GM21737 (cell line): ENCODE data around the gene CENPO.

Experiments used
- ATAC-seq: cut with Tn5 transposase; IDR thresholded peaks from one replicate; pipeline ENCODE4 v1.9.1; 2021; ENCODE audit warnings: mild to moderate bottlenecking, moderate library complexity; ENCODE audit not compliant: unreplicated experiment

Gene CENPO

DNA sequence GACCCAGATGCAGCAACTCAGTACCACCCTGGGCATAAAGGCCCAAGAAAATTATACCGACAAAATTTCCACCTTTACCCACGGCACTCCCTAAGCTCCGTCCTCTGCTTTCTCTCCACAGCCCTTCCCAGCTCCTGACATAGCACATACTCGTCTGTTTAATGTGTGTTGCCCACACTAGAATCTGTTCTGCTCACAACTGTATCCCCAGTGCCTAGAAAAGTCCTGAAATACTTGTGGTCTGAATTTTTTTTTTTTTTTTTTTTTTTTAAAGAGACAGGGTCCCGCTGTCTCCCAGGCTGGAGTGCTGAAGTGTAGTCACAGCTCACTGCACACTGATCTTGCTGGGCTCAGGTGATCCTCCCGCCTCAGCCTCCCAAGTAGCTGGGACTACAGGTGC lies 64.5 kb downstream of the CENPO start:
- no peak for ATAC-seq

DNA sequence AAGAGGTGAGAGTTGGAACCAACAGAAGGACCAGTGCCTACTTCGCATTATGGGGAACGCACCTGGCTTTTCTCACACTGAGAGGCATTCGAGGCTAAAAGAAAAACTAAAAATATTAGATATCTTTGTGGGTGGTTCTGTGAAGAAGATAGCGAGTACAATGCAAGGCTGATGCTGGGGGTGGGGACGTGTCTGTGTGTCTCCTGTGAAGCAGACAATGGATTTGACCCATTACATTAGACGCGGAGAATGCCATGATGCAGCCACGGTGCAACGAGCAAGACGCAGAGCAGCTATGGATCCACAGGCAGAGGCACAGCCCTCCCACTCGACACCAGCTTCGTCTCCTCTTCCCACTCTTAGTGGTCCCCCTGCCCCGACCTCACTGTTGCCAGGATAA lies 65.8 kb downstream of the CENPO start:
- ATAC-seq, result no peak

DNA sequence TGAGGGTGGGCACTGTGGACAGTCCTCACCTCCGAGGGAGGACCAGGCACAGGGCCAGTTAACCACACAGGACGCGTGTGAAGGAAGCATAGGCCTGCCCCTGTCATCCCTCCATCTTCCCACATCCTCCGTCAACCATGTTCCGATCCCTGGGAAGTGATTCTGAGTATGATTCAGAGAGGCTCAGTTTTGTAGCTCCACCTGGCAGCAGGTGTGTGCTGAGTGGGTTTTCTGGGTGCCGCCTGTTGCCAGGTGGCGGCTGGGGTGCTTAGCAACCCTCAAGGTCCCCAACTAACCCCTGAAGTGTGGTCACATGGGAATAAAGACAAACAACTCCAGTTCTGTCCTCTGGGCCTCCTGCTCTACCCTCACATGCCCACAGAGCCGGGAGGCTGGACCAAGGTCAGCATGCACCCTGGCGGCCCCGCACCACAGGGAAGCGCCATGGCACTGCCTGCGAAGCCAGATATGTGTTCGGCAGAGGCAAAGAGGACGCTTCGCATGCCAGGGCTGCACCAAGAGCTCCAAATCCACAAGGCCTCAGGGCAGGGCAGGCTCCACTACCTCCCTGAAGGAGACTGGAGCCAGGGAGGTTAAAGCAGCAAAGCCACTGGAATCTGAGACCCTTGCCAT lies 66.9 kb downstream of the CENPO start:
- no peak for ATAC-seq

DNA sequence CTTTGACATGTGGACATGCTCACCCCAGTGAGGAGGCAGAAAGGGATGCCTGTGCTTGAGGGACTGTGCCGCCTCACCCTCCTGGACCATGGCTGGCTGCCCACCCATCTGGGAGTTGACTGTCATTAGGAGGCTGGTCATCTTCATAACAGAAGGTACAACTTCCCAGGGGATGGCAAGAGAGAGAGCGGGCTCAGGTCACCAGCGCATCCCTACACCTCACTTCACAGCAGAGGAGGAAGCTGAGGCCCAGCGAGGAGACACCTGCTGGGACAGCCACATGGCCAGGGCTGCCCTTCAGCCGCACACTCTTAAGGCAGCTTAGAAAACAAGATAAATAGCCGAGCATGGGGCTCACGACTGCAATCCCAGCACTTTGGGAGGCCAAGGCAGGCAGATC lies 67.4 kb downstream of the CENPO start:
- ATAC-seq, result no peak

DNA sequence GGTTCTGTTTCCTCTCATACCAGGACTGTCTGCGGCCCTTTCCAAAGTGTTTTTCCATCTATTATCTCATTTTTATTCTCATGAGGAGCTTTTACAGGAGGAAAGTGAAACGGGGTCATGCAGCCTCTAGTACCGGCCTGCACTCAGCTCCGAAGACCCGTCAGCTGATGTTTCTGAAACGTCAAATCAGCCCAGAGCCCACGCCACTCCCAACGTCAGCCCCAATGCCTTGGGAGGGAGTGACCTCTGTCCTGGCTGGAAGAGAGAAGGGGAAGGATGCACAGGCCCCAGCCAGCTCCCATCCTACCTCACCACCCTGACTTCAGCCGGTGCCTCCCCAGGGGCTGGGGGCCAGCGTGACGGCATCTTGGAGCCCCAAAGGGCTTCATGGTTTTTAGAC lies 68.3 kb downstream of the CENPO start:
- ATAC-seq, result no peak

DNA sequence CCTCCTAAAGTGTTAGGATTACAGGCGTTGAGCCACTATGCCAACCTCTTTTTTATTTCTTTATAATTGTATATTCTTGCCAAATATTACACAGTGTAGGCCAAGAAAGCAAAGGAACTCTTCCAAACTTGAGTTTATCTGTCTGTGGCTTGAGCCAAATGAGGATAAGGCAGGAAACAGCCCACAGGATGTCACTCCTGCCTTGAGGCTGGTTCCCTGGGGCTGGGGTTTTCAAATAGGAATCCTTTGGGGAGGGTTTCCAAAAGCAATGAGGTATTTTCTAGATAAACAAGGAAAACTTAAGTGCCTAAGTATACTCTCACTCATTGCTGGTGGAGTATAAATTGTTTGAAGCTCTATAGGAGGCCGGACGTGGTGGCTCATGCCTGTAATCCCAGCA lies 70.4 kb downstream of the CENPO start:
- no peak for ATAC-seq

DNA sequence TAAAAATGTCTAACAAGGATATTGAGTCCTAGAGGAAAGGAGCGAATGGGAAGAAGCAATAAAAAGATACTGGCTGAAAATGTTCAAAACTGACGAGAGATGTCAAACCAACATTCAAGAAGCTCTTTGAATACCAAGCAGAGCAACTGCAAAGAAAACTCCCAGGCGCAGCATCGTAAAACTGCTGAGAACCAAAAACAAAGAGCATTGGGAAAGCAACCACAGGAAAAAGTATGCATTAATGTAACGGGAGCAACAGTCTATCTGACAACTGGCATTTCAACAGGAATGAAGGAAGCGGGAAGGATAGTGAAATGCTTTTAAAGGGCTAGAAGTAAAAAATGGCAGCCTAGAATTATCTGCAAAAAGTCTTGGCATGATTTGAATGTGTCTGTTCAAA lies 73.7 kb downstream of the CENPO start:
- no peak for ATAC-seq

DNA sequence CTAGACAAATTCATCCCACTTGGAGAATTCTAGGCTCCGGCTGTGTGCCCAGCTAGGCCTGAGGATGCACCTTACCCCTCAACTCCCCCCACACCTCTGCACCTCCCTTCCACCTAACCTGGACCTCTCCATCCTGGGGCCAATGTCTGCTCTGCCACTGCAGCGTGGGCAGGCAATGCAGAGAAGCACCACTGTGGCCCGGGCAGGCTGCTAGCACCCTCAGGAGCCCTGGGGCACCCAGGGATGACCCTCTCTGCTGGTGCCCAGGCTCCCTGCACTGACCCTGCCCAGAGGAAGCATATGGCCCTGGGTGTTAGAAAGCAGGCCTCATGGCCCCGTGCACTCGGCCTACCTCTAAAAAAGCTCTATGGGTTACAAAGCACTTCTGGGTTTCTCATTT lies 77.2 kb downstream of the CENPO start:
- no peak for ATAC-seq

DNA sequence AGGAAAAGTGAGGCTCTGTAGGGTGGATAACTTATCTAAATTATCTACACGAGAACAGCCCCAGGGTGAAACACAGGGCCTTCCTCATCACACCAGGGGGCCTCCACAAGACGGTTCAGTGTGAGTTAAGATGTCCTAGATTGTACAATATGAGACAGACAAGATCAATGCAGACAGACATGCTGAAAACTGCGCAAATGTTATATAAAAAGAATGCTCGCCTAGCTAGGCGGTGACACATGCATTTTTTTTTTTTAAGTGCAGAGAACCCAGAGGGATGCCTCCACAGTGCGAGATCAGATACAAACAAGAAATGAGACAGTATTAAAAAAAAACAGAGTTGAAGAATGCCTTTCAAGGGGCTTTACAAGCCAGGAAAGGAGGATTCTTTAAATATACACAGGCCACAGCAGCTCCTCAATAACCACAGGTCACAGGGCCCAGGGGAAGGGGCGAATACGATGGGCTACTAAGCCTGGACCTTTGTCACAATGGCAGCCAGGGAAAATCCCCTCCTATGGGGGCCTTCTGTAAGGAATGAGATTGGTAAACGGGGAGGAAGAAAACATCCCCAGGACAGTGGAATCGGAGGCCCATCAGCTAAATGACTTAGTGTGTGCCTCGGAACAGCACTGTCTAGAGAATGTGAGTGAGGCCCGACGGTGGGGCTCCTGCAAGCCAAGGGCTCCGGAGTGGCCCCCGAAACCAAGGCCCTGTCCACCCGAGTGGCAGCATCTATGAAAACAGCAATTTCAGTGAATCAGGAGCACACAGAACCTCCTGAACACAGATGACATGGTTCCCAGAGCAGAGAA lies 77.9 kb downstream of the CENPO start:
- no peak for ATAC-seq

DNA sequence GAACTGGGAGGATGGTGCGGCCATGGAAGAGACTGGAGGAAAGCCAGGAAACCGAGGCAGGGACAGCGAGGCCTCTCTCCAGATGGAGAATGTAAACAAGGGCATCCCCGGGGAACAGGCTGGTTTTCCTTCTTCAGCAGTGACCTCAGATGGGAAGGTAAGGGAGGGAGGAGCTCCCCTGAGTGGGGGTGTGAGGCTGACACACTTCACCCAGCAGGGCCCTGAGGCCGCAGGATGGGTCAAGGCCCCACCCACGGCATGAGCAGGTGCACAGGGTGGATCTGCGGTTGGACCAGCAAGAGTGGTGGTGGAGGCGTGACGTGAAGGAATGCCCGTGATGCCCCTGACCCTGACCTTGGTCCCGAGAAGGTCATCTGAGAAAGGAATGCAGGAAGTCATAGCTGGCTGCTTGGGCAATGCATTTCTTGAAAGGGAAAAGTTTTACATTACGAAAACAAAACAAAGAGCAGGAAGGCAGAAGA lies 78.7 kb downstream of the CENPO start:
- no peak for ATAC-seq
